GM23248 (cell line): ENCODE measurements around the gene ADAMTSL5. TPM values are rescaled to one million over a fixed set of nuclear protein-coding genes. Genes with fewer than 3 reads are reported as not detected.
"Not testable (repeated sequence)": the region's sequence is repeated elsewhere in the genome, so short reads cannot be mapped to it uniquely, and the experiment has no call there.

Experiments
- DNase-seq: peaks from one replicate; pipeline ENCODE4 v3.0.0-alpha.2; 2015
- H2AFZ ChIP-seq: fragments of 200-600 bp; sonication (generic); 2 replicates; pipeline ENCODE4 v1.6.1; 2016; ENCODE audit warnings: antibody characterized with exemption
- H3F3A ChIP-seq: fragments of 200-600 bp; sonication (generic); 2 replicates; pipeline ENCODE4 v1.6.1; 2016; ENCODE audit warnings: mild to moderate bottlenecking, antibody characterized with exemption, mixed run types; ENCODE audit not compliant: insufficient read depth
- H3K27ac ChIP-seq: fragments of 200-600 bp; sonication (generic); 2 replicates; pipeline ENCODE4 v1.5.1; 2016; ENCODE audit warnings: mild to moderate bottlenecking
- H3K27me3 ChIP-seq: fragments of 200-600 bp; sonication (generic); replicated peaks from 2 replicates; pipeline ENCODE4 v1.6.1; 2016; ENCODE audit warnings: mild to moderate bottlenecking; ENCODE audit not compliant: insufficient read depth
- H3K36me3 ChIP-seq: fragments of 200-600 bp; sonication (generic); 2 replicates; pipeline ENCODE4 v1.6.1; 2016; ENCODE audit warnings: low read depth, mild to moderate bottlenecking
- H3K4me1 ChIP-seq: fragments of 200-600 bp; sonication (generic); 2 replicates; pipeline ENCODE4 v1.6.1; 2016; ENCODE audit warnings: mild to moderate bottlenecking; ENCODE audit not compliant: insufficient read depth
- H3K4me2 ChIP-seq: fragments of 200-600 bp; sonication (generic); one replicate; pipeline ENCODE4 v1.6.1; 2016; ENCODE audit warnings: mild to moderate bottlenecking; ENCODE audit not compliant: unreplicated experiment
- H3K4me3 ChIP-seq: fragments of 200-600 bp; sonication (generic); 2 replicates; pipeline ENCODE4 v1.5.1; 2016; ENCODE audit warnings: mild to moderate bottlenecking
- H3K79me2 ChIP-seq: fragments of 200-600 bp; sonication (generic); 2 replicates; pipeline ENCODE4 v1.6.1; 2016; ENCODE audit warnings: mild to moderate bottlenecking; ENCODE audit not compliant: insufficient read depth
- H3K9ac ChIP-seq: fragments of 200-600 bp; sonication (generic); 2 replicates; pipeline ENCODE4 v1.6.1; 2016; ENCODE audit warnings: mild to moderate bottlenecking
- H3K9me2 ChIP-seq: fragments of 200-600 bp; sonication (generic); 2 replicates; pipeline ENCODE4 v1.6.1; 2016; ENCODE audit warnings: mixed run types, mild to moderate bottlenecking, moderate library complexity; ENCODE audit not compliant: insufficient read depth
- H3K9me3 ChIP-seq: fragments of 200-600 bp; sonication (generic); one replicate; pipeline ENCODE4 v1.6.1; 2017; ENCODE audit warnings: low read depth
- H4K20me1 ChIP-seq: fragments of 200-600 bp; sonication (generic); 2 replicates; pipeline ENCODE4 v1.6.0; 2016; ENCODE audit not compliant: insufficient read depth
- EZH2 ChIP-seq: fragments of 200-600 bp; sonication (generic); IDR thresholded peaks from 2 replicates; pipeline ENCODE4 v1.6.1; 2018; ENCODE audit warnings: antibody characterized with exemption, mild to moderate bottlenecking; ENCODE audit not compliant: insufficient read depth, poor library complexity, severe bottlenecking
- EZH2phosphoT487 ChIP-seq: fragments of 200-600 bp; sonication (generic); IDR thresholded peaks from 2 replicates; pipeline ENCODE4 v1.6.1; 2018; ENCODE audit warnings: antibody characterized with exemption, moderate library complexity, mild to moderate bottlenecking, low read depth; ENCODE audit not compliant: insufficient read depth
- WGBS, 2 experiments: methylation state at CpG; one replicate each; pipeline ENCODE4 v1.1.6; 2015 to 2017; ENCODE audit warnings: low lambda C conversion rate in 2 of 2, low coverage in 1 of 2; ENCODE audit errors: missing lambda C conversion rate in 2 of 2; 5-methylcytosine and 5-hydroxymethylcytosine counted together
- in situ Hi-C: fragments of 300-500 bp; cut with MboI; formaldehyde crosslinking; loops from 2 replicates; pipeline ENCODE4 v1.15.0; 2020
- polyA plus RNA-seq: library from polyadenylated mRNA; unstranded; fragments of >200 nt; fragmentation: Nextera tagmentation; extraction: Ambion mirVana; gene quantifications from 2 replicates; pipeline ENCODE4 v1.2.1, GENCODE V29; 2016
- total RNA-seq: library from RNA; depleted of rRNA; stranded (reverse); fragments of >200 nt; shearing (Covaris generic); gene quantifications from 2 replicates; pipeline ENCODE4 v1.2.3, GENCODE V29; 2014

ADAMTSL5 gene
- total and polyA plus RNA-seq, 2 experiments from 2014 or later = 19.3 to 31.7 TPM

GRCh38 chr19:1522061-1522460 is 9.2 kb upstream of the ADAMTSL5 start:
- Histone ChIP-seq H2AFZ (no peak overlapping the region), H3K4me2 (no peak overlapping the region), H3K36me3 (no peaks in the 10 kb centered on the region), H3K9ac (no peak overlapping the region), H3K4me1 (no peaks in the 10 kb centered on the region), H3K9me3 (no peaks in the 10 kb centered on the region), H3K9me2 (no peaks in the 10 kb centered on the region), H3K27ac (no peak overlapping the region), H4K20me1 (no peaks in the 10 kb centered on the region), H3F3A (no peaks in the 10 kb centered on the region), H3K27me3 (peaks cover 16% of the 10 kb centered on the region; the same call in 1 of the 2 replicates), H3K4me3 (no peak overlapping the region), H3K79me2 (no peaks in the 10 kb centered on the region)
- WGBS, 2 experiments = 63 to 72% methylated on average over 10 of the region's 10 CpGs
- in situ Hi-C loops = no loop called here
- no peak for DNase-seq
- no peak for TF ChIP-seq EZH2phosphoT487
- no peak for TF ChIP-seq EZH2

GRCh38 chr19:1521636-1522035 is 8.8 kb upstream of the ADAMTSL5 start:
- Histone ChIP-seq H2AFZ (no peak overlapping the region), H3K9ac (no peak overlapping the region), H3K27me3 (peaks cover 16% of the 10 kb centered on the region; the same call in 1 of the 2 replicates), H3K79me2 (no peaks in the 10 kb centered on the region), H3K36me3 (no peaks in the 10 kb centered on the region), H3K9me2 (no peaks in the 10 kb centered on the region), H3F3A (no peaks in the 10 kb centered on the region), H3K4me2 (no peak overlapping the region), H3K27ac (no peak overlapping the region), H3K9me3 (no peaks in the 10 kb centered on the region), H4K20me1 (no peaks in the 10 kb centered on the region), H3K4me3 (no peak overlapping the region), H3K4me1 (no peaks in the 10 kb centered on the region)
- TF ChIP-seq EZH2phosphoT487 = no peak
- no peak for TF ChIP-seq EZH2
- in situ Hi-C loops = no loop called here
- WGBS, 2 experiments = 36 to 42% methylated on average over 8 to 12 of the region's 14 CpGs
- DNase-seq = no peak

- H4K20me1 ChIP-seq = no peaks in the 10 kb centered on the region
- peaks cover 16% of the 10 kb centered on the region; the same call in 1 of the 2 replicates for H3K27me3 ChIP-seq
- H3K36me3 ChIP-seq = no peaks in the 10 kb centered on the region
- H3K9ac ChIP-seq = no peak overlapping the region
- no peaks in the 10 kb centered on the region for H3K9me3 ChIP-seq
- no peak for TF ChIP-seq EZH2phosphoT487
- TF ChIP-seq EZH2 = no peak
- H3K9me2 ChIP-seq = no peaks in the 10 kb centered on the region
- no peak overlapping the region for H3K4me2 ChIP-seq
- in situ Hi-C loops = no loop called here
- H2AFZ ChIP-seq = no peak overlapping the region
- H3K4me3 ChIP-seq = no peak overlapping the region
- DNase-seq = no peak
- H3K79me2 ChIP-seq = no peaks in the 10 kb centered on the region
- WGBS, 2 experiments = 68 to 71% methylated on average over 15 to 17 of the region's 17 CpGs
- no peak overlapping the region for H3K27ac ChIP-seq
- H3K4me1 ChIP-seq = no peaks in the 10 kb centered on the region
- no peaks in the 10 kb centered on the region for H3F3A ChIP-seq
Measured at GRCh38 chr19:1520203-1520780, 7.5 kb upstream of the ADAMTSL5 start.

- H3K9me3 ChIP-seq, H3K9me2 ChIP-seq, DNase-seq, H3F3A ChIP-seq, H2AFZ ChIP-seq, H4K20me1 ChIP-seq, in situ Hi-C loops, H3K79me2 ChIP-seq, H3K9ac ChIP-seq, H3K27ac ChIP-seq, H3K4me2 ChIP-seq, H3K4me1 ChIP-seq, H3K4me3 ChIP-seq, H3K36me3 ChIP-seq: not testable (repeated sequence)
- WGBS, 2 experiments = 70 to 78% methylated on average over 8 of the region's 8 CpGs
- peaks cover 12% of the 10 kb centered on the region; the same call in 1 of the 2 replicates for H3K27me3 ChIP-seq
Measured at GRCh38 chr19:1519802-1520201, 7.0 kb upstream of the ADAMTSL5 start.

GRCh38 chr19:1518471-1518870 is 5.7 kb upstream of the ADAMTSL5 start:
- H3K4me2 ChIP-seq = no peak overlapping the region
- DNase-seq = no peak
- H3K9me2 ChIP-seq = no peaks in the 10 kb centered on the region
- H2AFZ ChIP-seq = no peak overlapping the region
- H3K79me2 ChIP-seq = no peaks in the 10 kb centered on the region
- H4K20me1 ChIP-seq = no peaks in the 10 kb centered on the region
- TF ChIP-seq EZH2 = no peak
- no peak for TF ChIP-seq EZH2phosphoT487
- H3K27me3 ChIP-seq = peaks cover 3% of the 10 kb centered on the region; the same call in 1 of the 2 replicates
- no peak overlapping the region for H3K4me3 ChIP-seq
- no peaks in the 10 kb centered on the region for H3F3A ChIP-seq
- H3K27ac ChIP-seq = no peak overlapping the region
- in situ Hi-C loops = no loop called here
- H3K9me3 ChIP-seq = no peaks in the 10 kb centered on the region
- WGBS, 2 experiments = 49 to 58% methylated on average over 4 of the region's 4 CpGs
- no peaks in the 10 kb centered on the region for H3K4me1 ChIP-seq
- no peak overlapping the region for H3K9ac ChIP-seq
- no peaks in the 10 kb centered on the region for H3K36me3 ChIP-seq
